Progenitor cell of endocrine pancreas (in vitro differentiated cells): Measurements from ENCODE around the gene RPL22L1. TPM values are rescaled to one million over a fixed set of nuclear protein-coding genes. Genes with fewer than 3 reads are reported as not detected.
"Not testable (repeated sequence)": the region's sequence is repeated elsewhere in the genome, so short reads cannot be mapped to it uniquely, and the experiment has no call there.

Experiments used
- DNase-seq: peaks from one replicate; pipeline ENCODE4 v3.0.0; 2021; ENCODE audit warnings: low spot score; ENCODE audit not compliant: unreplicated experiment
- H3K27ac Mint-ChIP-seq: 2 replicates; pipeline ENCODE4 v1.8.0; 2021; ENCODE audit warnings: mild to moderate bottlenecking, moderate library complexity, mixed read lengths
- H3K27me3 Mint-ChIP-seq: 2 replicates; pipeline ENCODE4 v1.8.0; 2021; ENCODE audit warnings: mixed read lengths
- H3K36me3 Mint-ChIP-seq: 2 replicates; pipeline ENCODE4 v1.8.0; 2022; ENCODE audit warnings: mixed read lengths; ENCODE audit not compliant: insufficient read depth
- H3K4me1 Mint-ChIP-seq: 2 replicates; pipeline ENCODE4 v1.8.0; 2021; ENCODE audit warnings: low read depth, mixed read lengths
- H3K4me3 Mint-ChIP-seq: 2 replicates; pipeline ENCODE4 v1.8.0; 2021; ENCODE audit warnings: low read depth, mild to moderate bottlenecking, moderate library complexity, mixed read lengths
- H3K9me3 Mint-ChIP-seq: 2 replicates; pipeline ENCODE4 v1.8.0; 2021; ENCODE audit warnings: low read depth, mixed read lengths
- CTCF ChIP-seq: fragments of 200-600 bp; sonication (generic); IDR thresholded peaks from one replicate; pipeline ENCODE4 v1.5.0; 2021; ENCODE audit warnings: antibody characterized with exemption, mild to moderate bottlenecking; ENCODE audit not compliant: unreplicated experiment
- total RNA-seq: library from RNA; stranded (reverse); gene quantifications from 2 replicates; pipeline ENCODE4 v1.2.1, GENCODE V29; 2021

The RPL22L1 gene
- total RNA-seq, 1 donor from 2014 or later, result 53.8 TPM

GRCh38 chr3:170893895-170894294, 23.9 kb upstream of the RPL22L1 start:
- peaks cover 13% of the 10 kb centered on the region for H3K9me3 Mint-ChIP-seq
- DNase-seq, result no peak
- no peak for TF ChIP-seq CTCF
- peaks cover 7% of the 10 kb centered on the region for H3K36me3 Mint-ChIP-seq
- H3K27me3 Mint-ChIP-seq, result no peaks in the 10 kb centered on the region
- H3K27ac Mint-ChIP-seq, result no peak overlapping the region
- H3K4me1 Mint-ChIP-seq, result no peaks in the 10 kb centered on the region
- no peak overlapping the region for H3K4me3 Mint-ChIP-seq

GRCh38 chr3:170889630-170890029, 19.6 kb upstream of the RPL22L1 start:
- no peaks in the 10 kb centered on the region for H3K36me3 Mint-ChIP-seq
- H3K27ac Mint-ChIP-seq, result no peak overlapping the region
- no peaks in the 10 kb centered on the region for H3K4me1 Mint-ChIP-seq
- peaks cover under 1% of the 10 kb centered on the region for H3K9me3 Mint-ChIP-seq
- H3K4me3 Mint-ChIP-seq, result no peak overlapping the region
- no peak for TF ChIP-seq CTCF
- H3K27me3 Mint-ChIP-seq, result no peaks in the 10 kb centered on the region
- no peak for DNase-seq

GRCh38 chr3:170889132-170889531, 19.1 kb upstream of the RPL22L1 start:
- Mint-ChIP-seq H3K36me3 (no peaks in the 10 kb centered on the region), H3K27ac (no peak overlapping the region), H3K9me3 (peaks cover 4% of the 10 kb centered on the region), H3K4me1 (no peaks in the 10 kb centered on the region), H3K4me3 (no peak overlapping the region), H3K27me3 (no peaks in the 10 kb centered on the region)
- TF ChIP-seq CTCF, result no peak
- no peak for DNase-seq

GRCh38 chr3:170884109-170884930, 14.3 kb upstream of the RPL22L1 start:
- not testable (repeated sequence) for H3K36me3 Mint-ChIP-seq, H3K9me3 Mint-ChIP-seq, H3K27ac Mint-ChIP-seq, H3K27me3 Mint-ChIP-seq, H3K4me3 Mint-ChIP-seq, H3K4me1 Mint-ChIP-seq, DNase-seq

DNA sequence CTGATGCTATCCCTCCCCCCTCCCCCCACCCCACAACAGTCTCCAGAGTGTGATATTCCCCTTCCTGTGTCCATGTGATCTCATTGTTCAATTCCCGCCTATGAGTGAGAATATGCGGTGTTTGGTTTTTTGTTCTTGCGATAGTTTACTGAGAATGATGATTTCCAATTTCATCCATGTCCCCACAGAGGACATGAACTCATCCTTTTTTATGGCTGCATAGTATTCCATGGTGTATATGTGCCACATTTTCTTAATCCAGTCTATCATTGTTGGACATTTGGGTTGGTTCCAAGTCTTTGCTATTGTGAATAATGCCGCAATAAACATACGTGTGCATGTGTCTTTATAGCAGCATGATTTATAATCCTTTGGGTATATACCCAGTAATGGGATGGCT, 8.7 kb upstream of the RPL22L1 start:
- not testable (repeated sequence) for H3K36me3 Mint-ChIP-seq, H3K4me1 Mint-ChIP-seq, H3K27me3 Mint-ChIP-seq, H3K27ac Mint-ChIP-seq, H3K4me3 Mint-ChIP-seq, DNase-seq, H3K9me3 Mint-ChIP-seq

- not testable (repeated sequence) for H3K4me1 Mint-ChIP-seq, H3K4me3 Mint-ChIP-seq, H3K9me3 Mint-ChIP-seq, H3K27ac Mint-ChIP-seq, H3K36me3 Mint-ChIP-seq, DNase-seq, H3K27me3 Mint-ChIP-seq
Observed at GRCh38 chr3:170877311-170877710, 7.3 kb upstream of the RPL22L1 start.

- DNase-seq, result no peak
- no peak overlapping the region for H3K27ac Mint-ChIP-seq
- no peaks in the 10 kb centered on the region for H3K4me1 Mint-ChIP-seq
- no peak overlapping the region for H3K4me3 Mint-ChIP-seq
- no peak for TF ChIP-seq CTCF
- no peaks in the 10 kb centered on the region for H3K36me3 Mint-ChIP-seq
- no peaks in the 10 kb centered on the region for H3K27me3 Mint-ChIP-seq
- H3K9me3 Mint-ChIP-seq, result peaks cover 6% of the 10 kb centered on the region
Observed at GRCh38 chr3:170876537-170876936, 6.5 kb upstream of the RPL22L1 start.
